22Rv1 (cell line): ENCODE results near the gene GABRB1.

Source experiments
- CTCF ChIP-seq: fragments of 450-650 bp; IDR thresholded peaks from 2 replicates; pipeline ENCODE4 v1.5.1; 2017; ENCODE audit warnings: mild to moderate bottlenecking
- ZFX ChIP-seq: fragments of 450-650 bp; IDR thresholded peaks from 2 replicates; pipeline ENCODE4 v1.6.1; 2017; ENCODE audit warnings: antibody characterized with exemption, borderline replicate concordance

- TF ChIP-seq CTCF (no peak), ZFX (no peak)
Observed at GRCh38 chr4:47334652-47335051, 303.3 kb downstream of the GABRB1 start.
